HEK293T (cell line): Measurements from ENCODE around the gene SDHAF4.

ENCODE experiments used
- ARNT ChIP-seq: fragments of 450-650 bp; IDR thresholded peaks from 2 replicates; pipeline ENCODE4 v1.6.1; 2017; ENCODE audit warnings: mild to moderate bottlenecking
- BHLHE40 ChIP-seq: fragments of 450-650 bp; IDR thresholded peaks from 2 replicates; pipeline ENCODE4 v1.6.1; 2016; ENCODE audit warnings: mild to moderate bottlenecking, moderate library complexity, borderline replicate concordance
- CTBP1 ChIP-seq: fragments of 450-650 bp; IDR thresholded peaks from 2 replicates; pipeline ENCODE4 v1.6.1; 2016; ENCODE audit warnings: borderline replicate concordance
- ELF4 ChIP-seq: fragments of 450-650 bp; IDR thresholded peaks from 2 replicates; pipeline ENCODE4 v1.6.1; 2017; ENCODE audit warnings: antibody characterized with exemption
- FOXA1 ChIP-seq: fragments of 450-650 bp; IDR thresholded peaks from 2 replicates; pipeline ENCODE4 v1.6.1; 2016; ENCODE audit warnings: mild to moderate bottlenecking
- FOXK2 ChIP-seq: fragments of 450-650 bp; IDR thresholded peaks from 2 replicates; pipeline ENCODE4 v1.6.1; 2016; ENCODE audit warnings: mild to moderate bottlenecking
- FOXM1 ChIP-seq: fragments of 450-650 bp; IDR thresholded peaks from 2 replicates; pipeline ENCODE4 v1.6.1; 2017; ENCODE audit warnings: mild to moderate bottlenecking, borderline replicate concordance
- HDGF ChIP-seq: fragments of 450-650 bp; IDR thresholded peaks from 2 replicates; pipeline ENCODE4 v1.6.1; 2017; ENCODE audit warnings: antibody characterized with exemption, borderline replicate concordance
- LEF1 ChIP-seq: fragments of 450-650 bp; IDR thresholded peaks from 2 replicates; pipeline ENCODE4 v1.6.1; 2017; ENCODE audit warnings: mild to moderate bottlenecking, borderline replicate concordance
- PKNOX1 ChIP-seq: fragments of 450-650 bp; IDR thresholded peaks from 2 replicates; pipeline ENCODE4 v1.6.1; 2016
- SUZ12 ChIP-seq: fragments of 450-650 bp; IDR thresholded peaks from 2 replicates; pipeline ENCODE4 v1.6.1; 2016; ENCODE audit warnings: mild to moderate bottlenecking
- TARDBP ChIP-seq: fragments of 450-650 bp; IDR thresholded peaks from 2 replicates; pipeline ENCODE4 v1.6.1; 2016
- ZNF384 ChIP-seq: fragments of 450-650 bp; IDR thresholded peaks from 2 replicates; pipeline ENCODE4 v1.6.1; 2016

GRCh38 chr6:70604254-70604653, 37.5 kb downstream of the SDHAF4 start:
- TF ChIP-seq FOXM1 (no peak), ZNF384 (no peak), BHLHE40 (no peak), SUZ12 (no peak), FOXA1 (no peak), TARDBP (no peak), ELF4 (no peak), HDGF (no peak), LEF1 (no peak), FOXK2 (no peak), CTBP1 (no peak), ARNT (no peak), PKNOX1 (no peak)
